Neural progenitor cell (in vitro differentiated cells): ENCODE results near the gene POLR3A.

ENCODE experiments used
- EZH2 ChIP-seq: fragments of 200-600 bp; sonication (generic); IDR thresholded peaks from 2 replicates; pipeline ENCODE4 v1.6.1; 2017; ENCODE audit warnings: antibody characterized with exemption, mild to moderate bottlenecking, moderate library complexity
- TF ChIP-seq, protein P1 (sequence below): fragments of 200-600 bp; sonication (generic); IDR thresholded peaks from 2 replicates; pipeline ENCODE4 v1.5.1; 2017; ENCODE audit warnings: antibody characterized with exemption, mild to moderate bottlenecking

DNA sequence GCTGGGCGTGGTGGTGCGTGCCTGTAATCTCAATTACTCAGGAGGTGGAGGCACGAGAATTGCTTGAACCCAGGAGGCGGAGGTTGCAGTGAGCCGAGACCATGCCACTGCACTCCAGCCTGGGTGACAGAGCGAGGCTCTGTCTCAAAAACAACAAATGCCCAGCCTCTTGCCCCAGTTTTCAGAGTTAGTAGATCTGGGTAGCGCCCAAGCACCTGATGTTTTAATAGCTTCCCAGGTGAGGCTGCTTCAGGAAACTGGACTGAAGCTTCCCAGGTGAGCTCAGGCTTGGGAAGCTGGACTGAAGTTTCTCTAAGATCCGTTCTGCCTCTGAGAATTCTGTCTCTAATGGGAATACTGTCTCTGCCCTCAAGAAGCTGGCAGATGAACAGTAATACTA, 16.5 kb upstream of the POLR3A start:
- TF ChIP-seq, protein P1, sequence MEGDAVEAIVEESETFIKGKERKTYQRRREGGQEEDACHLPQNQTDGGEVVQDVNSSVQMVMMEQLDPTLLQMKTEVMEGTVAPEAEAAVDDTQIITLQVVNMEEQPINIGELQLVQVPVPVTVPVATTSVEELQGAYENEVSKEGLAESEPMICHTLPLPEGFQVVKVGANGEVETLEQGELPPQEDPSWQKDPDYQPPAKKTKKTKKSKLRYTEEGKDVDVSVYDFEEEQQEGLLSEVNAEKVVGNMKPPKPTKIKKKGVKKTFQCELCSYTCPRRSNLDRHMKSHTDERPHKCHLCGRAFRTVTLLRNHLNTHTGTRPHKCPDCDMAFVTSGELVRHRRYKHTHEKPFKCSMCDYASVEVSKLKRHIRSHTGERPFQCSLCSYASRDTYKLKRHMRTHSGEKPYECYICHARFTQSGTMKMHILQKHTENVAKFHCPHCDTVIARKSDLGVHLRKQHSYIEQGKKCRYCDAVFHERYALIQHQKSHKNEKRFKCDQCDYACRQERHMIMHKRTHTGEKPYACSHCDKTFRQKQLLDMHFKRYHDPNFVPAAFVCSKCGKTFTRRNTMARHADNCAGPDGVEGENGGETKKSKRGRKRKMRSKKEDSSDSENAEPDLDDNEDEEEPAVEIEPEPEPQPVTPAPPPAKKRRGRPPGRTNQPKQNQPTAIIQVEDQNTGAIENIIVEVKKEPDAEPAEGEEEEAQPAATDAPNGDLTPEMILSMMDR: no peak
- TF ChIP-seq EZH2: no peak
